ENCODE measurements around the gene RBFOX2. TPM values are rescaled to one million over a fixed set of nuclear protein-coding genes. Genes with fewer than 3 reads are reported as not detected.

The RBFOX2 gene
- total and polyA plus RNA-seq, 10 of the 15 experiments (the other 5 are each of a cell fraction or from before 2014, with no cell fraction given): 0.01 to 2.7 (median 0.17) TPM; not detected in 4

GRCh38 chr22:35797411-35797810 lies 231.2 kb downstream of the RBFOX2 start:
- SMC1A ChIA-PET (ENCODE audit: uncharacterized antibody, unreplicated experiment): no interaction called here
- no TSS peak for BruUV-seq (replicated peaks)

GRCh38 chr22:35795476-35795875 lies 233.1 kb downstream of the RBFOX2 start:
- ChIA-PET CTCF (no interaction called here), SMC1A (ENCODE audit: uncharacterized antibody, unreplicated experiment) (interaction anchor here (0.5 to 1.2 kb wide), 3 partner anchors 10 to 855 kb away, joined by 3 to 4 read pairs (median 3); no protein-coding TSS in a partner anchor), POLR2A (no interaction called here), RAD21 (ENCODE audit: unreplicated experiment) (interaction anchor here (0.8 kb wide), 1 partner anchor 148 kb away, joined by 3 read pairs; no protein-coding TSS in a partner anchor)
- H3K27me3 ChIP-seq (replicated peaks in 1 of 2; ENCODE audit: control insufficient read depth in 2 of 2, insufficient read depth in 2 of 2, low read length in 1 of 2): no peaks in the 10 kb centered on the region
- H4K20me1 ChIP-seq (ENCODE audit: control insufficient read depth, insufficient read depth): no peaks in the 10 kb centered on the region
- H3K9me3 ChIP-seq (replicated peaks; ENCODE audit: control insufficient read depth, insufficient read depth, low read length): no peaks in the 10 kb centered on the region
- intact Hi-C loops (cut with micrococcal nuclease; ENCODE audit: unreplicated experiment): no loop called here
- H3K4me3 ChIP-seq: no peak overlapping the region
- no peak overlapping the region for H2AFZ ChIP-seq (ENCODE audit: control insufficient read depth, low read depth, low read length)
- no peaks in the 10 kb centered on the region for H3K4me1 ChIP-seq (ENCODE audit: control insufficient read depth, insufficient read depth, low read length)
- DNase-seq (ENCODE audit: low read depth, low spot score) (no peak), ATAC-seq (peak; percentile 52), FAIRE-seq (no peak)
- H3K79me2 ChIP-seq (ENCODE audit: control insufficient read depth, insufficient read depth, low read length): no peaks in the 10 kb centered on the region
- no peak overlapping the region for H3K9ac ChIP-seq (ENCODE audit: control insufficient read depth, insufficient read depth, low read length)
- H3K4me2 ChIP-seq (ENCODE audit: control insufficient read depth, insufficient read depth): no peak overlapping the region
- H3K27ac ChIP-seq (ENCODE audit: control insufficient read depth, insufficient read depth): no peak overlapping the region
- 5% methylated on average over 1 of the region's 1 CpG for WGBS (ENCODE audit: insufficient coverage, insufficient replicate concordance, low lambda C conversion rate, missing lambda C conversion rate)
- no TSS peak for BruUV-seq (replicated peaks)
- H3K36me3 ChIP-seq (ENCODE audit: control insufficient read depth in 2 of 2, insufficient read depth in 2 of 2, low read length in 1 of 2): no peaks in the 10 kb centered on the region
- in situ Hi-C loops (cut with MboI): no loop called here
- TF ChIP-seq RCOR1 (conservative IDR thresholded peaks at IDR 0.05; ENCODE audit: low read depth, low read length): no peak
- TF ChIP-seq, protein P1, sequence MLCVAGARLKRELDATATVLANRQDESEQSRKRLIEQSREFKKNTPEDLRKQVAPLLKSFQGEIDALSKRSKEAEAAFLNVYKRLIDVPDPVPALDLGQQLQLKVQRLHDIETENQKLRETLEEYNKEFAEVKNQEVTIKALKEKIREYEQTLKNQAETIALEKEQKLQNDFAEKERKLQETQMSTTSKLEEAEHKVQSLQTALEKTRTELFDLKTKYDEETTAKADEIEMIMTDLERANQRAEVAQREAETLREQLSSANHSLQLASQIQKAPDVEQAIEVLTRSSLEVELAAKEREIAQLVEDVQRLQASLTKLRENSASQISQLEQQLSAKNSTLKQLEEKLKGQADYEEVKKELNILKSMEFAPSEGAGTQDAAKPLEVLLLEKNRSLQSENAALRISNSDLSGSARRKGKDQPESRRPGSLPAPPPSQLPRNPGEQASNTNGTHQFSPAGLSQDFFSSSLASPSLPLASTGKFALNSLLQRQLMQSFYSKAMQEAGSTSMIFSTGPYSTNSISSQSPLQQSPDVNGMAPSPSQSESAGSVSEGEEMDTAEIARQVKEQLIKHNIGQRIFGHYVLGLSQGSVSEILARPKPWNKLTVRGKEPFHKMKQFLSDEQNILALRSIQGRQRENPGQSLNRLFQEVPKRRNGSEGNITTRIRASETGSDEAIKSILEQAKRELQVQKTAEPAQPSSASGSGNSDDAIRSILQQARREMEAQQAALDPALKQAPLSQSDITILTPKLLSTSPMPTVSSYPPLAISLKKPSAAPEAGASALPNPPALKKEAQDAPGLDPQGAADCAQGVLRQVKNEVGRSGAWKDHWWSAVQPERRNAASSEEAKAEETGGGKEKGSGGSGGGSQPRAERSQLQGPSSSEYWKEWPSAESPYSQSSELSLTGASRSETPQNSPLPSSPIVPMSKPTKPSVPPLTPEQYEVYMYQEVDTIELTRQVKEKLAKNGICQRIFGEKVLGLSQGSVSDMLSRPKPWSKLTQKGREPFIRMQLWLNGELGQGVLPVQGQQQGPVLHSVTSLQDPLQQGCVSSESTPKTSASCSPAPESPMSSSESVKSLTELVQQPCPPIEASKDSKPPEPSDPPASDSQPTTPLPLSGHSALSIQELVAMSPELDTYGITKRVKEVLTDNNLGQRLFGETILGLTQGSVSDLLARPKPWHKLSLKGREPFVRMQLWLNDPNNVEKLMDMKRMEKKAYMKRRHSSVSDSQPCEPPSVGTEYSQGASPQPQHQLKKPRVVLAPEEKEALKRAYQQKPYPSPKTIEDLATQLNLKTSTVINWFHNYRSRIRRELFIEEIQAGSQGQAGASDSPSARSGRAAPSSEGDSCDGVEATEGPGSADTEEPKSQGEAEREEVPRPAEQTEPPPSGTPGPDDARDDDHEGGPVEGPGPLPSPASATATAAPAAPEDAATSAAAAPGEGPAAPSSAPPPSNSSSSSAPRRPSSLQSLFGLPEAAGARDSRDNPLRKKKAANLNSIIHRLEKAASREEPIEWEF (IDR thresholded peaks at IDR 0.05; ENCODE audit: insufficient replicate concordance, low read depth, low read length): peak; percentile 70
- TF ChIP-seq MEF2A (IDR thresholded peaks at IDR 0.05; ENCODE audit: insufficient read depth, low read depth, low read length): no peak
- TF ChIP-seq, protein P2, sequence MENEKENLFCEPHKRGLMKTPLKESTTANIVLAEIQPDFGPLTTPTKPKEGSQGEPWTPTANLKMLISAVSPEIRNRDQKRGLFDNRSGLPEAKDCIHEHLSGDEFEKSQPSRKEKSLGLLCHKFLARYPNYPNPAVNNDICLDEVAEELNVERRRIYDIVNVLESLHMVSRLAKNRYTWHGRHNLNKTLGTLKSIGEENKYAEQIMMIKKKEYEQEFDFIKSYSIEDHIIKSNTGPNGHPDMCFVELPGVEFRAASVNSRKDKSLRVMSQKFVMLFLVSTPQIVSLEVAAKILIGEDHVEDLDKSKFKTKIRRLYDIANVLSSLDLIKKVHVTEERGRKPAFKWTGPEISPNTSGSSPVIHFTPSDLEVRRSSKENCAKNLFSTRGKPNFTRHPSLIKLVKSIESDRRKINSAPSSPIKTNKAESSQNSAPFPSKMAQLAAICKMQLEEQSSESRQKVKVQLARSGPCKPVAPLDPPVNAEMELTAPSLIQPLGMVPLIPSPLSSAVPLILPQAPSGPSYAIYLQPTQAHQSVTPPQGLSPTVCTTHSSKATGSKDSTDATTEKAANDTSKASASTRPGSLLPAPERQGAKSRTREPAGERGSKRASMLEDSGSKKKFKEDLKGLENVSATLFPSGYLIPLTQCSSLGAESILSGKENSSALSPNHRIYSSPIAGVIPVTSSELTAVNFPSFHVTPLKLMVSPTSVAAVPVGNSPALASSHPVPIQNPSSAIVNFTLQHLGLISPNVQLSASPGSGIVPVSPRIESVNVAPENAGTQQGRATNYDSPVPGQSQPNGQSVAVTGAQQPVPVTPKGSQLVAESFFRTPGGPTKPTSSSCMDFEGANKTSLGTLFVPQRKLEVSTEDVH (IDR thresholded peaks at IDR 0.05; ENCODE audit: low read depth, partially characterized antibody): no peak

More at GRCh38 chr22:35797411-35797810, 231.2 kb downstream of the RBFOX2 start:
- no peaks in the 10 kb centered on the region for H3K27me3 ChIP-seq (replicated peaks in 1 of 2; ENCODE audit: control insufficient read depth in 2 of 2, insufficient read depth in 2 of 2, low read length in 1 of 2)
- no peak for DNase-seq (ENCODE audit: low read depth, low spot score)
- no peaks in the 10 kb centered on the region for H4K20me1 ChIP-seq (ENCODE audit: control insufficient read depth, insufficient read depth)
- POLR2A ChIA-PET: no interaction called here
- ATAC-seq: no peak
- TF ChIP-seq, protein P3, sequence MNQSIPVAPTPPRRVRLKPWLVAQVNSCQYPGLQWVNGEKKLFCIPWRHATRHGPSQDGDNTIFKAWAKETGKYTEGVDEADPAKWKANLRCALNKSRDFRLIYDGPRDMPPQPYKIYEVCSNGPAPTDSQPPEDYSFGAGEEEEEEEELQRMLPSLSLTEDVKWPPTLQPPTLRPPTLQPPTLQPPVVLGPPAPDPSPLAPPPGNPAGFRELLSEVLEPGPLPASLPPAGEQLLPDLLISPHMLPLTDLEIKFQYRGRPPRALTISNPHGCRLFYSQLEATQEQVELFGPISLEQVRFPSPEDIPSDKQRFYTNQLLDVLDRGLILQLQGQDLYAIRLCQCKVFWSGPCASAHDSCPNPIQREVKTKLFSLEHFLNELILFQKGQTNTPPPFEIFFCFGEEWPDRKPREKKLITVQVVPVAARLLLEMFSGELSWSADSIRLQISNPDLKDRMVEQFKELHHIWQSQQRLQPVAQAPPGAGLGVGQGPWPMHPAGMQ (IDR thresholded peaks at IDR 0.05; ENCODE audit: borderline replicate concordance): no peak
- no peak for TF ChIP-seq SMAD5 (IDR thresholded peaks at IDR 0.05; ENCODE audit: low read depth)
- no peak for TF ChIP-seq NR2C2 (IDR thresholded peaks at IDR 0.05; ENCODE audit: borderline replicate concordance, control insufficient read depth, insufficient read length, low read depth)
- TF ChIP-seq DPF2 (IDR thresholded peaks at IDR 0.05): no peak
- no peak overlapping the region for H3K4me2 ChIP-seq (ENCODE audit: control insufficient read depth, insufficient read depth)
- H3K9me3 ChIP-seq (replicated peaks; ENCODE audit: control insufficient read depth, insufficient read depth, low read length): no peaks in the 10 kb centered on the region
- WGBS (ENCODE audit: insufficient coverage, insufficient replicate concordance, low lambda C conversion rate, missing lambda C conversion rate): 25% methylated on average over 4 of the region's 4 CpGs
- no peak overlapping the region for H3K4me3 ChIP-seq
- no peak for FAIRE-seq
- H3K36me3 ChIP-seq (ENCODE audit: control insufficient read depth in 2 of 2, insufficient read depth in 2 of 2, low read length in 1 of 2): no peaks in the 10 kb centered on the region
- no peak overlapping the region for H3K9ac ChIP-seq (ENCODE audit: control insufficient read depth, insufficient read depth, low read length)
- in situ Hi-C loops (cut with MboI) (no loop called here), intact Hi-C loops (cut with micrococcal nuclease; ENCODE audit: unreplicated experiment) (no loop called here)
- no peak overlapping the region for H3K27ac ChIP-seq (ENCODE audit: control insufficient read depth, insufficient read depth)
- RAD21 ChIA-PET (ENCODE audit: unreplicated experiment): no interaction called here
- no peak overlapping the region for H2AFZ ChIP-seq (ENCODE audit: control insufficient read depth, low read depth, low read length)
- CTCF ChIA-PET: interaction anchor here (0.7 kb wide), 1 partner anchor 550 kb away, joined by 3 read pairs; no protein-coding TSS in a partner anchor
- no peaks in the 10 kb centered on the region for H3K79me2 ChIP-seq (ENCODE audit: control insufficient read depth, insufficient read depth, low read length)
- no peaks in the 10 kb centered on the region for H3K4me1 ChIP-seq (ENCODE audit: control insufficient read depth, insufficient read depth, low read length)

Data from GM12878 (cell line).